Cortex of kidney (tissue), 1 donor: ENCODE results near the gene GSTM4.

Experiments
- DNase-seq: peaks from one replicate; lab custom pipeline; 2025; lab: John Stamatoyannopoulos, UW

GSTM4 gene

GRCh38 chr1:109624201-109625010 is 31.5 kb upstream of the GSTM4 start:
- no peak for DNase-seq

DNA sequence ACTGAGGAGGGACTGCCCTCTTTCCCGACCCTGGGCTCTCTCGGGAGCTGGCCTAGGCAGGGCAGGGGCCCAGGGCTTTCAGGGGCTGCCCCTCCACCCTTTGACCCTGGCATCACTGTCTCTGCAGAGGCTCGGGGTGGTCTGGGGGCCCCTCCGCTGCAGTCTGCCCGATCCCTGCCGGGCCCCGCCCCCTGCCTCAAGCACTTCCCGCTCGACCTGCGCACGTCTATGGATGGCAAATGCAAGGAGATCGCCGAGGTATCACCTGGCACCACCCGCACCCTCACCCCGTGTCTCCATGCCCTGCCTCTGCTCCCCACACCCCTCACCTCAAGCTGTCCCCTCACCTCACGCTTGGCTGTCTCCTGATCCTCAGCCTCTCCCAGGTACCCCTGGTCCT is 30.7 kb upstream of the GSTM4 start:
- DNase-seq: no peak

- no peak for DNase-seq
Observed at GRCh38 chr1:109625601-109626560, 30.0 kb upstream of the GSTM4 start.

DNA sequence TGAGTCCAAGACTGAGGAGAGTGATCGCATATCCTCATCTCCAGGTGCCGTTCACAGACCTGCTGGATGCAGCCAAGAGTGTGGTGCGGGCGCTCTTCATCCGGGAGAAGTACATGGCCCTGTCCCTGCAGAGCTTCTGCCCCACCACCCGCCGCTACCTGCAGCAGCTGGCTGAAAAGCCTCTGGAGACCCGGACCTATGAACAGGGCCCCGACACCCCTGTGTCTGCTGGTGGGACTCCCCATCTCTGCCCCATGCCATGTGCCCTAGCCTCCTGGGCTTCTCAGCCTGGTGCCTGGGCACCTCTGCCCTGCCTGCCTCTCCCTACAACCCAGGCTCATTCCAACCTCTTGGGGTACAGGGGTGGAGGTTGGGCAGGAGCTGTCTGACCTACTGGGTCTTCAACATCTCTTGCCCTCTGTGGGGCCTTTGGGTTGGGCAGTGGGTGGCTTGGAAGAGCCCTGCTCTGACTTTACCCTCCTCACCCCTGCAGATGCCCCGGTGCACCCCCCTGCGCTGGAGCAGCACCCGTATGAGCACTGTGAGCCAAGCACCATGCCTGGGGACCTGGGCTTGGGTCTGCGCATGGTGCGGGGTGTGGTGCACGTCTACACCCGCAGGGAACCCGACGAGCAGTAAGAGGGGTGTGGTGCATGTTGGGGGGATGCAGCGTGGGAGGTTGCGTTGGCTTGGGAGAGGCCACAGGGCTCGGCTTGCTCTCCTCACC is 29.1 kb upstream of the GSTM4 start:
- no peak for DNase-seq

DNA sequence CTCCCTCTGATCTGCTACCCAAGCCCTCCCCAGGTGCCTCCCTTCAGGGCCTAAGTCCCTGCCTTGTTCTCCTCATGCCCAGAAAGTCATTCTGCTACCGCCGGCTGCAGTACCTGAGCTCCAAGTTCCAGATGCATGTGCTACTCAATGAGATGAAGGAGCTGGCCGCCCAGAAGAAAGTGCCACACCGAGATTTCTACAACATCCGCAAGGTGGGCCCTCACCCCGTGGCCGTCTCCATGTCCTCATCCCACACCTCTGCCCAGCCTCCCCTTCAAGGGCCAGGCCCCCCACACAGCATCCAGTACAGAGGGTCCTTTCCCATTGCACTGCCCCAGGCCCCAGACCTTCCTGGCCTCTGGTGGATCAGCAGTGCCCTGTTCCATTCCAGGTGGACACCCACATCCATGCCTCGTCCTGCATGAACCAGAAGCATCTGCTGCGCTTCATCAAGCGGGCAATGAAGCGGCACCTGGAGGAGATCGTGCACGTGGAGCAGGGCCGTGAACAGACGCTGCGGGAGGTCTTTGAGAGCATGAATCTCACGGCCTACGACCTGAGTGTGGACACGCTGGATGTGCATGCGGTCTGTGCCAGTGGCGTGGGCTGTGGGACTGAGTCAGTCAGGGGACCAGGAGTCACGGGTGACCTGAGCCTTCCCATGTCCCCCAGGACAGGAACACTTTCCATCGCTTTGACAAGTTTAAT is 28.1 kb upstream of the GSTM4 start:
- DNase-seq: no peak

DNA sequence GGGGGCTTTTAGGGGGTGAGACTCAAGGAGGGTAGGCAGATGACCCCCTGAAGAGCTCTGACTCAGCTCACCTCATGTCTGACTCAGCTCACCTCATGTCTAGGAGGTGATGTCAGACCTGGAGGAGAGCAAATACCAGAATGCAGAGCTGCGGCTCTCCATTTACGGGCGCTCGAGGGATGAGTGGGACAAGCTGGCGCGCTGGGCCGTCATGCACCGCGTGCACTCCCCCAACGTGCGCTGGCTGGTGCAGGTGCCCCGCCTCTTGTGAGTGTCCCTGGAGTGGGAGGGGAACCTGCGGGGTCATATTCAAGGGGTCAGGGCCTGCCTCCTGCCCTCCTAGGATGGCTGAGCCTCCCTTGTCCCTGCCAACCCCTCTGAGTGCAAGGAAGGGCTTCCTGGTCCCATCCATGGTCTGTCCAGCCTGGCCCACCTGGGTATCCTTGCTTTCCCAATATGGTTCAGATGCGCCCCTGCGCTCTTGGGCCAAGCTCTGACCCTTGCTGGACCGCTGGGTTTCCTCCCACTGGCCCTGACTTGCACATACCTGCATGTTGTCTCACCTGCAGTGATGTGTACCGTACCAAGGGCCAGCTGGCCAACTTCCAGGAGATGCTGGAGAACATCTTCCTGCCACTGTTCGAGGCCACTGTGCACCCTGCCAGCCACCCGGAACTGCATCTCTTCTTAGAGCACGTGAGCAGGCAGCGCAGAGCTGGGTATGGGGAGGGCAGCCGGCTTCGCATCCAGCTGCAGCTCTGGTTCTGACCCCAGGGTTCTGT is 27.2 kb upstream of the GSTM4 start:
- no peak for DNase-seq

GRCh38 chr1:109629372-109630030 is 26.4 kb upstream of the GSTM4 start:
- DNase-seq: no peak

DNA sequence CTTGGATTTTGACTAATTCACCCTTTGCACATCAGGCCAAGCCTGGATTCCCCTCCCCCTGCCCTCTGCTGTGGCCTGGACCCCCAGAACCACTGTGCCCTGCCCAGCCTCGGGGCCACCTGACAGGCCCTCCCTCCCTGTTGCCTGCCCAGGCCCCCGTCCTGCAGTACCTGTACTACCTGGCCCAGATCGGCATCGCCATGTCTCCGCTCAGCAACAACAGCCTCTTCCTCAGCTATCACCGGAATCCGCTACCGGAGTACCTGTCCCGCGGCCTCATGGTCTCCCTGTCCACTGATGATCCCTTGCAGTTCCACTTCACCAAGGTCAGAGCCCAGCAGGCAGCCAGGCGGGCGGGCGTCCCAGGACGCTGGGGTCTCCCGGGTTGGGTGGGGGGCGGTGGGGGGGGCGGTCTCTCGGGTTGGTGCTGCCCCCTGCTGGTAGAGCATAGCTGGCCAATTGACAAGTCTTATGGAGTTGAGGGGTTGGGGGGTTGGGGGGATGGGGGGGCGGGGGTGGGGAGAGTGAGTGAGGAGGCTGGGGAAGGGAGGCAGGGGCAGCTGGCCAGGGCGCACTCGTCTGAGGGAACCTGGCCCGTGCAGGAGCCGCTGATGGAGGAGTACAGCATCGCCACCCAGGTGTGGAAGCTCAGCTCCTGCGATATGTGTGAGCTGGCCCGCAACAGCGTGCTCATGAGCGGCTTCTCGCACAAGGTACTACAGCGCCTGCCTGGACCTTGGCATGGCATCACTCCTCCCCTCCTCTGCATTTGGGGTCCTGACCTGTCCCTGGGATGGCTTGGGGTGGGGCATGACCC is 25.6 kb upstream of the GSTM4 start:
- DNase-seq: no peak

GRCh38 chr1:109630898-109631512 is 24.9 kb upstream of the GSTM4 start:
- no peak for DNase-seq

GRCh38 chr1:109631513-109632505 is 24.1 kb upstream of the GSTM4 start:
- no peak for DNase-seq

DNA sequence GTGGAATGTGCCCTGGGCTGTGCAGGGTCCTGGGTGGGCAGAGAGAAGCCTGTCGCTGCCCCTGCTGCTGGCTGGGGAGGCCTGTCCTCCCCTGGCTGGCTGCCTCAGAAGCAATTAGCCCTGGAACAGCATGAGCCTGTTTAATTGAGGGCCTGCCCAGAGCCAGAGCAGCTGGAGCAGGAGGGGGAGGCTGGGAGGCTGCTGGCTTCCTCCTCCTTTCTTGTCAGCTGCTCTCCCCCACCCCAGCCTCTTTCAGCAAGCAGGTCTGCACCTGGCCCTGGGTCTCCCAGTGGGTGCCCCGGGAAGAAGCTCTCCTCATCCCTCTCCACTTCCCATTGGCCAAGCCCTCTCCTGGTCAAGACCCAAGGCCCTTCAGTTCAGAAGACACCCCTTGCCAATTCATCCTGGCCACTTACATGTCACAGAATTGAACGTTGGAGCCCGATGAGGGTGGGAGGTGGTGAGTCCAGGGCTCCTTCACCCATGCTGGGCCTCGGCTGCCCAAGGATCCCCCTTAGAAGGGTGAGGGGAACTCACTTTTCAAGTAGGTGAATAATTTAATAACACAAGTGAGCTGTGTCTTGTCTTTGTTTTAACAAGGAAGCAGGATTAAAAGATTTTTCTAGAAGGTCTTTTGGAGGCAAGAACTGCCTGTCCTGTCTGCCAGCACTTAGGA is 23.1 kb upstream of the GSTM4 start:
- no peak for DNase-seq

- no peak for DNase-seq
Observed at GRCh38 chr1:109634292-109634691, 21.6 kb upstream of the GSTM4 start.

- no peak for DNase-seq
Observed at GRCh38 chr1:109634771-109635750, 20.8 kb upstream of the GSTM4 start.

- no peak for DNase-seq
Observed at GRCh38 chr1:109635862-109636200, 20.1 kb upstream of the GSTM4 start.

GRCh38 chr1:109636201-109636952 is 19.5 kb upstream of the GSTM4 start:
- no peak for DNase-seq
